Kidney glomerular epithelial cell (primary cell): ENCODE measurements around the gene BTBD10.

Experiments used
- DNase-seq: peaks from one replicate; lab custom pipeline; 2025; lab: John Stamatoyannopoulos, UW

The BTBD10 gene

DNA sequence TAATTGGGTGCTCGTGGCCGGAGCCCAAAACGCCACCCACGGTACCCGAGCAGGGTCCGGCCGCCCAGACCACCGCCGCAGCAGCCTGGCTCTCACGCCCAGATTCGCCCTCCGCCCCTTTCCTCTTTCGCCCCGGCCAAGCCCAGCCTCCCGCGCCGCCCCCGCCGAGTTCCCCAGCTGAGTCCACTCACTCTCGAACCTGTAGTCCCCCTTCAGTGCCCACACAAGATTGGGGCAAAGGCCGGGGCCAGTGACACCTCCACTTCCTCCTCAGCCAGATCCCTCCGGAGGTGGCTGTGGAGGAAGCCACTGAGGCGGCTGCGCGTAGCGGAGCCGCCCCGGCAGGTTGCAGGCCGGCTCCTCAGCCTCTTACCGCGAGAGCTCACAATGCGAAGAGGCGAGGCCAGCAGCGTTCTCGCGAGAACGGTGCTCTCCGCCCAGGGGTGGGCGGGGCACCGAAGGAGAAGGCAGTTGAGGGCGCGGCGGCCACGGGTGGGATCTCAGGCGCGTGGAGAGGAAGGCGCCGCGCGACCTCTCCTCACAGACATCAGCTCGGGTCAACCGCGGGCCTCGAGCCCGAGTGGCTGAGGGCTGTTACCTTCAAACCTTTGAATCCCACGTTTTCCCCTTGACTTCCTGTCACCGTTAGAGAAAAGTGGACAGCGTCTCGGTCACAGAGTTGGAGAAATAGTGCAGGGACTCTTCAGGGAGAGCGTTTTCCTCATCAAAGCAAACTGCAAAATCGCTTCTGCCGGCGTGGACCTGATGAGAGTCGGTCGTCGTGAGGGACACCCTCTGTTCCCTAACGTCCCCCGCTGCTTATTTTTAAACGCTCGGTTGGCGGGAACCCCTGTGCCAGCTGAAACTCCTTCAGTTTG lies at the start of gene BTBD10:
Gene BTBD10 (minus strand): TSS at position 322 of the 878 bp plus-strand sequence. CDS start 18,098 bp downstream, outside the sequence.
- peak; percentile 91 for DNase-seq

DNA sequence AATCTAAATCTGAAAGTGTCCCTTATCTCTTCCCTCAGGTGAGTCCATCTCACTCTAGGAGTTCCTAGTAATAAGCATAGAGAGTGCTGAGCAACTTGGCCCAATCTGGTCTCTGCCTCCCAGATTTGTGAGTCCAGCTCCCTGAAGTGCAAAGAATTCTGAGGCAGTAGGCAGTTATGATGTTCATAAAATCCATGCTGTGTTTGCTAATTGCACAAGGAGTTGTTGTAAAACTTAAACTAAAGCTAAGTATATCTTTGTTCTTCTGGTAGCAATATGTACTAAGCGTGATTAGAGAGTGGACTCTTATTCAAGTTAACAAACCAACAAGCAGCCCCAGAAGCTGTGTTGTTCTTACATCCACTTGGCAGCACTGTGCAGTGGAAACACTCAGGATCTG lies 40.4 kb upstream of the BTBD10 start:
- no peak for DNase-seq

DNA sequence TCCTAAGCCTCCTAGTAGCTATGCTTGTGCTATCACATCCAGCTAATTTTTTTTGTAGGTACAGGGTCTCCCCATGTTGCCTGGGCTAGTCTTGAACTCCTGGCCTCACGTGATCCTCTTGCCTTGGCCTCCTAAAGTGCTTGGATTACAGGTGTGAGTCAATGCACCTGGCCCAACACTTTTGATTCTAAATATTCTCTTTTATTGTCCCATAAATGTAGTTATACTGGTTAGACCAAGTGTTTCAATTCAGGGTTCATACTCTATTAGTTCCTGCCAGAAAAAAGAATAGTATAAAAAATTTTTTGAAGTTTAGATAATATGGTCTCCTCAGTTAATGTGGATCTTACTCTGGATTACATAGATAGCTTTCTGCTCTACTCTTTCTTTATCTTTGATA lies 39.5 kb upstream of the BTBD10 start:
- DNase-seq: no peak

DNA sequence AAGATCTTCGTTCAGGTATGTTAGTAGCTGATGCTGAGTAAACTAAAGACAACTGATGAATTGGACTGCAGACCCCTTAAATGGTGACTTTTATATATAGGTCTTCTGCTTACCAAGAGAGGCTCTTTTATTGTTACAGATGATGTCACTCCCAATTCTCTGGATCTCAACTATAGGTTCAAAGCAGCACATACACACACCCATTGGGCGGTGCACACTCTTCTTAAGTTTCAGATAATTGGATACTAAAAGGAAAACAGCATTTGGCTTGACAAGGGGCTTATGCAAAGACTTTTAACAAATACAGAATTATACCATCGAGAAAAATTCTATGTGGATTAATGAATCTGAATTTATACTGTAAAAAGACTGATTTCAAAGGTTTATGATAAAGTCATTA lies 32.9 kb upstream of the BTBD10 start, which contains the start of gene PTH:
Gene PTH (minus strand): TSS at position 69 of the 400 bp plus-strand sequence. CDS start 3,142 bp downstream, outside the sequence.
- no peak for DNase-seq

DNA sequence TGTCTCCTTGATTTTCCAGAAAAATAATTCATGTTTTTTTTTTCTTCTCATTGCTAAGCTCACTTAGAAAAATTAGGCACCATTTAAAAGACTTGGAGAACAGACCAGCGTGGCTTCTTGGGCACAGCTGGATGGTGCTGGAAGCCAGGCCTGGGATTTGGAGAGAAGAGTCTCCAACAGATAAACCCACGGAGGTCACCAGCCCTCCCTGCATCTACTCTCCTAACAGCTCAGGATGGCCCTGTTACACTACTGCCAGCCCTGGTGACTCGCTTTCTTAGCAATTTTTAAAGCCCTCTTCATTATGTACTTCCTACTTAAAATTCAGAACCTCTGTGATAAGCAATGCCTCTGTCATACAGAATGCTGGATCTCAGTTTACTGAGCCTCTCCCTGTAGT lies 31.0 kb upstream of the BTBD10 start:
- no peak for DNase-seq

DNA sequence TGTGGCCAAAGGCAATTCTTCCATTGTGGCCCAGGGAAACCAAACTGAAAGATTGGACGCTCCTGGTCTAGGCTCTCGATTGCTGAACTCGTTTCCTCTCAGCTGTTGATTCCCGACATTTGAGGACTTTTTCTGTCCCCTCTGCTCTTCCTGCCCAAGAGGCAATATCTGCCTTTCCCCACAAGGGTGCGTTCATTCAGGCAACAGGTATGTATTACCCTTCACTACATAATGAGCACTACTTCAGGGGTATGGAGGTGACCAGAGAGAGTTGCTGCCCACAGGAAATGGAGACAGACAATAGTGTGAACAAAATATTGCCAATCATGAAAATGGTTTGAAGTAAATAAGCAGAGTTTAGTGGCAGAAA lies 24.6 kb upstream of the BTBD10 start:
- no peak for DNase-seq

DNA sequence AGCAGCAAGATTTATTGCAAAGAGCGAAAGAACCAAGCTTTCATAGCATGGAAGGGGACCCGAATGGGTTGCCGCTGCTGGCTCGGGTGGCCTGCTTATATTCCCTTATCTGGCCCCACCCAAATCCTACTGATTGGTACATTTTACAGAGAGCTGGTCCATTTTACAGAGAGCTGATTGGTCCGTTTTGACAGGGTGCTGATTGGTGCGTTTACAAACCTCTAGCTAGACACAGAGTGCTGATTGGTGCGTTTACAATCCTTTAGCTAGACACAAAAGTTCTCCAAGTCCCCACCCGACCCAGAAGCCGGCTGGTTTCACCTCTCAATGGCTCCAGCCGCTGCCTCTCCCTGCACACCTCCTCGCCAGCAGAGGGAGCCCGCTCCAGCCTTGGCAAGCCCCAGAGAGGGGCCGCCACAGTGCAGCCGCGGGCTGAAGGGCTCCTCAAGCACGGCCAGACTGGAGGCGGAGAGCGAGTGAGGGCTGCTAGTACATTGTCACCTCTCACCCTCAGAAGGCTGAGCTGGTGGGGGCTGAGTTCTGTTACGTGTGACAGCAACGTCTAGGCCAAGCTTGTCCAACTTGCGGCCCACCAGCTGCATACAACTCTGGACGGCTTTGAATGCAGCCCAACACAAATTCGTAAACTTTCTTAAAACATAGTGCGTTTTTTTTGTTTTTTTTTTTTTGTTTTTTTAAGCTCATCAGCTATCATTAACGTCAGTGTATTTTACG lies 24.1 kb upstream of the BTBD10 start:
- DNase-seq: no peak

DNA sequence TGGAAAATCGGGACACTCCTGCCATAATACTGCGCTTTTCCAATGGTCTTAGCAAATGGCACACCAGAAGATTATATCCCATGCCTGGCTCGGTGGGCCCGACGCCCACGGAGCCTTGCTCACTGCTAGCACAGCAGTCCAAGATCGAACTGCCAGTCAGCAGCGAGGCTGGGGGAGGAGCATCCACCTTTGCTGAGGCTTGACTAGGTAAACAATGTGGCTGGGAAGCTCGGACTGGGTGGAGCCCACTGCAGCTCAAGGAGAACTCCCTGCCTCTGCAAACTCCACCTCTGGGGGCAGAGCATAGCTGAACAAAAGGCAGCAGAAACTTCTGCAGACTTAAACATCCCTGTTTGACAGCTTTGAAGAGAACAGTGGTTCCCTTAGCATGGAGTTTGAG lies 17.2 kb upstream of the BTBD10 start:
- DNase-seq: no peak

DNA sequence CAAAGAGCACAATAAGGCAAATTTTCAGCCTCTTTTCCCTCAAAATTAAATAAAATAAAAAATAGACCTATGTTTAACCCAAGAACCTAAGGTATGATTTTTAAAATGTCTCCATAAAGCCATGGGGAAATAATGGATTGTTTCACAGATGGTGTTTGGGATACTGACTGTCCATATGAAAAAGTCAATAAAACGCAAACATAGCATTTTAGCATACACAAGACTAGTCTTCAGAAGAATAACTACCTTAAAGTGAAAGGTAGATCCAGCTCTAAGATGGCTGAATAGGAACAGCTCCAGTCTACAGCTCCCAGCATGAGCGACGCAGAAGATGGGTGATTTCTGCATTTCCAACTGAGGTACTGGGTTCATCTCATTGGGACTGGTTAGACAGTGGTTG lies 16.7 kb upstream of the BTBD10 start:
- DNase-seq: no peak

DNA sequence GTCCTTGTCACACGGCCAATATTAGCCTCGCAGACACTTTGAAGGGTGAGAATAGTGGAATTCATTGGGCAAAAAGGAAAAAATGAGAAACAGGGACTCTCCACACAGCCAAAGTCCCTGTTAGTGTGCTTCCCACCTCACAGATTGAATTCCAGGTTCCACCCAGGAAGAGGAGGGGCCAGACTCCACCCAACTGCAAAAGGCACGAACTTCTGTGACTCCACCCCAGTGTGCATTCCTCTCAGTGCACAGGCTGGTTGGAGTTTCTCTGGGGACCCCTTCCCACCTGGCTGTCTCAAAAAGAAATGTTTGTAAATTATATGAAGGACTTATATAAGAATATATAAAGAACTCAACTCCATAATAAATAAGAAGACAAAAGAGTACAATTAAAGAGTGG lies 12.1 kb upstream of the BTBD10 start:
- no peak for DNase-seq

DNA sequence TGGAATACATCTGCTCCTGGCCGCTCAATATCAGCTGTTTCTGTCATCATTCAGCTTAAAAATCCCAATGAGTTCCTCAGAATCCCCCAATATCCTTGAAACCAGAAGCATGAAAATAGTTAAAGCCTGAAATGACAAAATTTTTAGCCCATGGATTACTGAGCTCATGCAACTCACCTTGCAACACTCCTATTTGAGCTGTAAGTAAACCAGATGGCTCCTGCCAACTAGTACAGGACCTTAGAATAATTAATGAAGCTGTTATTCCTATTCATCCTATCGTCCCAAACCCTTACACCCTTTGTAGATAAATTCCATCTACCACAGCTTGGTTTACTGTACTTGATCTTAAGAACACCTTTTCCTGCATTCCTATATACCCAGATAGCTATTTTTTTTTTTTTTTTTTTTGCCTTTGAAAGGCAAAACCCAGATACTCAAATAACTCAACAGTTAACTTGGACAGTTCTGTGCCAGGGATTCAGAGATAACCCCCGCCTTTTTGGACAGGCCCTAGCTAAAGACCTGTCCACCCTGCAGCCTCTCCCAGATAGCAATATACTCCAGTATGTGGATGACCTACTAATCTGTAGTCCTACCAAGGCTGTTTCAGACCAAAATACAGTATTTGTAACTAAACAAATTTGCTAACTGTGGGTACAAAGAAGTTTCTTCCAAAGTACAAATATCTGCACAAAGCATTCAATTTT lies 10.1 kb upstream of the BTBD10 start:
- no peak for DNase-seq

DNA sequence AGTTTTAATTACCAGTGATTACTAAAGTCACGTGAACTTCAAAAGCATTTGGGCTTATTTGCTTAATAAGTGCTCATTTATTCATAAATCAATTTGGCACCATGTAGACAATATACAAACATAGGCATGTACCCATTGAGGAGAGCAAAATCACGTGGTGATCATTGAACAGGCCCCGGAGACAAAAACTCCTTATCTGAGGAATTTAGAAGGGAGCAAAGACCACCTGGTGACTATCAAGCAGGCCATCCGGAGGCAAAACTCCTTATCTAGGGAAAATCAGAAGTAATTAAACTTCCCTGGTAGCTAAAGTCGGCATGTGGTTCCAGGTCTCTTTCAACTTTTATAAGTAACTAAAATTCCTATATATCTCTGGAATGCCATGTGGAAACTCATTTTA lies 5.7 kb upstream of the BTBD10 start:
- DNase-seq: no peak

DNA sequence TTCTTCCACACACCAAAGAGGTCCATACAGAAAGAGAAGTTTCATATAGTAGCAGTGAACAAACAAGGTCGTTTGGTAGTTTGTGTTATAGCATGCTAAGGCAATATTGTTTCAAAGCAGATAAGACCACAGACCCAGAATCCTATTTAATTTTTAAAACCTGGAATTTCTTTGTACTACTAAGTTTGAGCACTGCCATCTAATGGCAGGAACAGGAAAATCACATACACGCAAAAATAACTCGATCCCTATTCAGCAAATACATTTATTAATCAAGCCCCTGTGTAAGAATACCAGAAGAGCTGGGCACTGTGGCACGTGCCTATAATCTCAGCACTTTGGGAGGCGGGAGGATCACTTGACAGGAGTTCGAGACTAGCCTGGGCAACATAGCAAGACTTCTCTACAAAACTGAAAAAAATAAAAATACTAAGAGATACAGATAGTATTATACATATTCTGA lies 2.9 kb upstream of the BTBD10 start:
- DNase-seq: peak; percentile 31

DNA sequence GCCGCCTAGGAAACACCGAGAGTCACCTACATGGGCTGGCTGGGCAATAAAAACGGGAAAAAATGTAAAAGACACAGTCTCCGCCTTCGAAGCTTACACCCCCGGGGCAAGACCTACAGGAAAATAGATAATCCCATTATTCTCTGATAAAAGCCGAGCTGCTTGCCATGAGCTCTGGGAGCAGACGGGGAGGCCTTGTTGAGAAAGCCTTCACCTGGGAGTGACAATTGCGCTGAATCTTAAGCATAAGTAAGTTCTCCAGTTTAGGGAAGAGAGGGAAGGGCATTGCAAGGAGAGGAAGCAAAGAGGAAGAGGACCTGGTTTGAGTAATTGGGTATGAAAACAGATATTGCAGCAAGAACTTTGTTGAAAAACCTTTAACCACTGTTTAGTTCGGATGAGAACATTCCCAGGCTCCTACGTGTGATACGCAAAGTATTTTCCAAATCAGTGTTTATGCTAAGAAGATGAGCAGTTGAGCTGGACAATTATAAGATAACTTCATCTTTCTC lies 813 bp upstream of the BTBD10 start:
- no peak for DNase-seq

DNA sequence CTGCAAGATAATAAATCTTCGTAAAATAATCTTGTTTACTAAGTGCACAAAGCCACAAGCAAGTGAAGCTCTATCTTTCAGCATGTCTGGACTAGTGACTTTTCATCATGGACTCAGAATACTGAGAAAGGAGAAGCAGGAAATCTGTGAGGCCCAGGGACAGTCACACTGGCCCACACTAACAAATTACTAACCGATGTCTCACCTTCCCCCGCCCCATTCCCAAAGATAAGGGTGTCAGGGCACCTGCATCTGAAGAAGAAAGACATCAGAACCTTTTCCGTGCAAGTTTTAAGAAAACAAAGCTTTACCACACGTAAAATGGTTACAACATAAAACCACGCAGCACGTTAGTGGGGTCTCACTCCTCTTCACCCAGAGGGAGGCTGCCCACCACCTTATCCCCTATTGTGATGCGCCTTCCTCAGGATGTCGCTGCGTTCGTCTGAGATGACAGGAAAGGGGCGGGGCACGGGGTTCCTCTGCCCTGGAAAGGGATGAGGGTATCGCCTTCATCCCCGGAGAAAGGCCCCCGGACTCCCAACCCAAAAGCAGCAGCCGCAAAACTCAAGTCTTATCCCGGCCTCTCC lies 616 bp downstream of the BTBD10 start:
- peak; percentile 57 for DNase-seq

DNA sequence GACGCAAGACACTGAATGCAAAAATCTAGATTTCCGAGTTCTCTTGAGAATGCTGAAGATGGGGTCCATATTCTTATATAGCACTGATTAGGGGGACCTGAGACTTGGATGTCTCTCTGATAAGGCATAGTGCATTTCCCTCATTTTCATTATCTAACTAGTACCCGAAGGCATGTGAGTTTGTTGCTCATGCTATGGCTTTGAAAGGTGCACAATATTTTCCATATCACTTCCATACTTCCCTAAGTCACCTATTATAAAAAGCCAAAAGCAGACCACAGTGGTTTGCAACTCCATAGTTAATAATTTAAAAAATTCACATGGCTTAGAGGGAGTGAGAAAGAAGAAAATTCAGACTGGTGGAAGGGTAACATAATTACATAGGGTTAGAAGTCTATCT lies 1.7 kb downstream of the BTBD10 start:
- no peak for DNase-seq

DNA sequence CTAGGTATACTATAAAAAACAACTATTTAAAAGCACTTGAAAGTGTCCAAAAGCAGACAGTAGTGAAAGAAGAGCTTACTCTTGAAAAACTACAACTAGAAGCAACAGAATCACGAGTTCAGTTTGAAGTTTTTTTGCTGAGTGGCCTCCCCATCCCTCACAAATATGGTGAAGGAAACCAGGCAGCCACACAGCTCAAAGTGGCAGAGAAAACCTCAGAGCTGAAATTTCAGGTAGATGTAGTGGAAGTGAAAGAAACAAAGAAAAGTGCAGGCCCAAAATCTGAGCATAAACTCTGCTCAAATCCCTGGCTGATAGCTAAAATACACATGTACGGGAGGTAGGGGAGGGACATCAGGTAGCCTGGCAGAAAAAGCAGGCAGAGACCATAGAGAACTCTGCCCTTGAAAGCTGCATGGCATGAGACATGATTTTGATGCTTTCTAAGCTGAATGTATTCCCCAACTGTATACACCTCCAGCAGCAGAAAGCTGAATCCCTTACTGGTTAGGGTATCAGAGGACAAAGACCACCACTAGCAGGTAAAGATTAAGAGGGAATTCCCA lies 12.1 kb downstream of the BTBD10 start:
- no peak for DNase-seq

DNA sequence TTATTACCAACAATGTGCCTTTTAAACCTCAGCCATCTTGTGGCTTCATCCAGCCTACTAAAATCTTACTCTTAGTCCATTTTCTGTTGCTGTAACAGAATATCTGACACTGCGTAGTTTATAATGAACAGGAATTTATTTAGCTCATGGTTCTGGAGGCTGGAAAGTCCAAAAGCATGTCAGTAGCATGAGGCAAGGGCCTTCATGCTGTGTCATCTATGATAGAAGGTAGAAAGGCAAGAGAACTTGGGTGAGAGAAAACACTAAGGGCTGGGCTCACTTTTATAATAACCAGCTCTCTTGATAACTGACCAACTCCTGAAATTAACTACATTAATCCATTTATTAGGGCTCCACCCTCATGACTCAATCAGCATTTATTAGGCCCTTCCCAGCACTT lies 13.5 kb downstream of the BTBD10 start:
- no peak for DNase-seq

DNA sequence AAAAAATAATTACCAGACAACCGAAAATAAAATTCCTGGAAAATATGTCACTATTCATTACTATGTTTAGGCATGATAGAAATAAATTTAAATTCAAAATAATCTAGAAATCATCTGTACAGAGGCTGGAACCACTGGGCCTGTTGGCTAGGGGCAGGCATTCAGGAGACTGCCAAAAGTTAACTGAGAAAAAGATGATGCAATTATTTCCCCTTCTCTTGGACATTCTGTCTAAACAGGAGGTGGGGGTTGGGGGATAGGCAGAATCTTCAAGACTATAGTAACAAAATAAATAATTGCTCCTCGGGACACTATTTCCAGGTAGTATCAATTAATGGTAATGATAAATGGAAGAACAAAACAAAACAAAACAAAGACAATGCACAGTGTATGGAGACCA lies 14.1 kb downstream of the BTBD10 start:
- no peak for DNase-seq

DNA sequence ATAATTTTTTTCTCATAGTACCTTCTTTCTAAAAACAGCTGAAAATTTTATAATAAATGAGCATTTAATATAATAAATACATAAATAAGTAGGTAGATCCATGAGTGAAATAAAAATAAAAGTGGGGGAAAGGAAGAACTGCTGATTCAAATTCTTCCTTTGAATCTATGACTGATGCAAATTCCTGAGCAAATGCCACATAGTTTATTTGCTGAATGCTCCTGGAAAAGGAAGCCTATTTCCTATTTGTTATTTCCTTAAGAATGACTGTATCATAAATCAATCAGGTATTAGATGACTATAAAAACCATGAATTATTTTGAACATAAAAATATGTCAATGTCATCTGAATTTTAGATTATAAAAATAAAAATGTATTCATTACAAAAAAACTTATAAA lies 16.6 kb downstream of the BTBD10 start:
- DNase-seq: peak; percentile 52

DNA sequence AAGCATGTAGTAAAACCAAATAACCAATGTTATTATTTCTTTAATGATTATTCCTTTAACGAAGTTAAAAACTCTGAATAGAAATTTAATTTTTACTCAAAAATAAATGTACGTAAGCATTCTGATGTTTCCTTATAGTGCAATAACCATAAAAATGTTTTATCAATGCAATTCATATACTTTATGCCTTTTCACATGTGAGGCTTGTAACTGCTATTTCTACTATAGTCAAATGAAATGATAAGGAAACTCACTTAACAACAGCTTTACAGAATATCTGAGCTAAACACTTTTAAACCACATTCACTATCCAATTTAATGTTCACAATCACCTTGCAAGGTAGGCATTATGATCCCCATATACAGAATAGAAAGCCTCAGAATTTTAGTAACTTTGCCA lies 17.4 kb downstream of the BTBD10 start:
- no peak for DNase-seq
